PFSK-1 (cell line): Measurements from ENCODE around the gene DENND6A.
A peak's percentile ranks its signal among the peaks of the same experiment; 100 is the strongest.

Experiments
- FOXP2 ChIP-seq: optimal IDR thresholded peaks from 2 replicates; pipeline ENCODE3; 2011; ENCODE audit warnings: borderline replicate concordance, control low read depth, inconsistent platforms; ENCODE audit not compliant: insufficient read depth; ENCODE audit errors: extremely low read length, extremely low read depth
- POLR2AphosphoS5 ChIP-seq: IDR thresholded peaks from 2 replicates; pipeline ENCODE4 v1.6.1; 2012; ENCODE audit warnings: low read depth, mild to moderate bottlenecking, control low read depth, low read length, moderate library complexity
- REST ChIP-seq, 2 experiments: IDR thresholded peaks; 2 replicates each; pipeline versions ENCODE4 v1.6.1 to v1.8.0; 2011 to 2012; ENCODE audit warnings: low read depth in 2 of 2, low read length in 2 of 2, control low read depth in 1 of 2, inconsistent platforms in 1 of 2, mild to moderate bottlenecking in 1 of 2, moderate library complexity in 1 of 2; ENCODE audit not compliant: insufficient read depth in 1 of 2
- SIN3A ChIP-seq: IDR thresholded peaks from 2 replicates; pipeline ENCODE4 v1.6.1; 2012; ENCODE audit warnings: mild to moderate bottlenecking, low read length, moderate library complexity, borderline replicate concordance; ENCODE audit not compliant: insufficient read depth
- TAF1 ChIP-seq: IDR thresholded peaks from 2 replicates; pipeline ENCODE4 v1.6.1; 2012; ENCODE audit warnings: low read length, control low read depth, borderline replicate concordance; ENCODE audit not compliant: insufficient read depth

Gene DENND6A

GRCh38 chr3:57600195-57600594, 92.7 kb downstream of the DENND6A start:
- TF ChIP-seq TAF1 (no peak), POLR2AphosphoS5 (no peak), FOXP2 (no peak), SIN3A (no peak), REST (IDR thresholded peaks at IDR 0.05; ENCODE audit: insufficient read depth in 1 of 2, low read depth in 2 of 2, low read length in 2 of 2) (no peak)

- no peak for TF ChIP-seq SIN3A
- no peak for TF ChIP-seq POLR2AphosphoS5
- TF ChIP-seq FOXP2: no peak
- TF ChIP-seq REST (IDR thresholded peaks at IDR 0.05; ENCODE audit: insufficient read depth in 1 of 2, low read depth in 2 of 2, low read length in 2 of 2): no peak
- TF ChIP-seq TAF1: no peak
Observed at GRCh38 chr3:57598765-57599360, 94.0 kb downstream of the DENND6A start.

- TF ChIP-seq FOXP2: peak; percentile 98
- 0 out of 4 replicates have a peak, but pooled peaks of 1 of the 2 experiments have one; percentile 5 for TF ChIP-seq REST (IDR thresholded peaks at IDR 0.05; ENCODE audit: insufficient read depth in 1 of 2, low read depth in 2 of 2, low read length in 2 of 2)
- peak; percentile 62; the same call in 1 of the 2 replicates for TF ChIP-seq TAF1
- 0 out of 2 replicates have a peak, but pooled peaks have one; percentile 76 for TF ChIP-seq SIN3A
- TF ChIP-seq POLR2AphosphoS5: peak; percentile 87
Observed at GRCh38 chr3:57597127-57597923, 95.6 kb downstream of the DENND6A start, which contains the start of gene ARF4. Gene ARF4, minus strand, starts transcription at chr3:57597344. Its CDS starts 204 bp downstream, at chr3:57597140.

GRCh38 chr3:57596495-57597126, 96.3 kb downstream of the DENND6A start:
- 0 out of 4 replicates have a peak, but pooled peaks of 1 of the 2 experiments have one; percentile 5 for TF ChIP-seq REST (IDR thresholded peaks at IDR 0.05; ENCODE audit: insufficient read depth in 1 of 2, low read depth in 2 of 2, low read length in 2 of 2)
- TF ChIP-seq SIN3A: no peak
